Body of pancreas (tissue), 4 donors: Measurements from ENCODE around the gene TRMT61B.

ENCODE experiments used
- CTCF ChIP-seq, 7 experiments: fragments of 450-650 bp in 4 of 7; fragments of 200-600 bp in 3 of 7; sonication (generic) in 3 of 7; IDR thresholded peaks; one replicate each; pipeline ENCODE4 v1.5.1; 2016 to 2019; ENCODE audit warnings: antibody characterized with exemption in 7 of 7
- POLR2A ChIP-seq, 3 donors: fragments of 450-650 bp; IDR thresholded peaks; one replicate each; pipeline ENCODE4 v1.6.1; 2016; ENCODE audit warnings: antibody characterized with exemption in 3 of 3, mild to moderate bottlenecking in 2 of 3

- TF ChIP-seq CTCF (IDR thresholded peaks at IDR 0.05): no peak
- TF ChIP-seq POLR2A (IDR thresholded peaks at IDR 0.05): no peak
Measured at GRCh38 chr2:28901202-28901601, 31.1 kb upstream of the TRMT61B start.
